Keratinocyte (primary cell): ENCODE measurements around the gene RAD23B. TPM values are rescaled to one million over a fixed set of nuclear protein-coding genes. Genes with fewer than 3 reads are reported as not detected.

Experiments
- DNase-seq: peaks from one replicate; pipeline ENCODE4 v3.0.0-alpha.2; 2011; ENCODE audit warnings: low read depth, missing footprints, low spot score
- FAIRE-seq: peaks from 2 replicates; lab custom pipeline; 2011; peaks lifted over from hg19 to GRCh38; lab: Jason Lieb, UNC
- H2AFZ ChIP-seq: 2 replicates; pipeline ENCODE4 v1.6.0; 2012; ENCODE audit warnings: low read length, control low read depth, inconsistent platforms; ENCODE audit not compliant: control insufficient read depth
- H3K27ac ChIP-seq: 2 replicates; pipeline ENCODE4 v1.5.1; 2011; ENCODE audit warnings: low read length; ENCODE audit not compliant: control insufficient read depth, insufficient read depth
- H3K27me3 ChIP-seq: 3 replicates; pipeline ENCODE4 v1.6.0; 2011; ENCODE audit warnings: low read length; ENCODE audit not compliant: control insufficient read depth, insufficient read depth; ENCODE audit errors: extremely low read depth
- H3K36me3 ChIP-seq, 2 experiments: 2 replicates in 1 of 2; 3 replicates in 1 of 2; pipeline ENCODE4 v1.5.1; 2011; ENCODE audit warnings: low read length in 2 of 2, mild to moderate bottlenecking in 1 of 2; ENCODE audit not compliant: control insufficient read depth in 2 of 2, insufficient read depth in 2 of 2; ENCODE audit errors: extremely low read depth in 1 of 2
- H3K4me1 ChIP-seq: 3 replicates; pipeline ENCODE4 v1.5.1; 2011; ENCODE audit warnings: low read length; ENCODE audit not compliant: control insufficient read depth, insufficient read depth; ENCODE audit errors: extremely low read depth
- H3K4me2 ChIP-seq: 3 replicates; pipeline ENCODE4 v1.6.0; 2011; ENCODE audit warnings: low read depth, low read length; ENCODE audit not compliant: control insufficient read depth, insufficient read depth; ENCODE audit errors: extremely low read depth
- H3K4me3 ChIP-seq, 3 experiments: fragments of 200-600 bp in 1 of 3; sonication (generic) in 1 of 3; 2 replicates in 2 of 3; 3 replicates in 1 of 3; pipeline ENCODE4 v1.5.1; 2011 to 2016; ENCODE audit warnings: low read length in 3 of 3, mild to moderate bottlenecking in 3 of 3, control low read depth in 2 of 3, inconsistent platforms in 1 of 3, low read depth in 1 of 3, mixed read lengths in 1 of 3, mixed run types in 1 of 3, moderate library complexity in 1 of 3; ENCODE audit not compliant: control insufficient read depth in 2 of 3, insufficient read depth in 2 of 3; ENCODE audit errors: extremely low read depth in 1 of 3
- H3K79me2 ChIP-seq: 2 replicates; pipeline ENCODE4 v1.6.0; 2012; ENCODE audit warnings: low read length; ENCODE audit not compliant: control insufficient read depth, insufficient read depth
- H3K9ac ChIP-seq: 3 replicates; pipeline ENCODE4 v1.6.0; 2011; ENCODE audit warnings: low read length; ENCODE audit not compliant: control insufficient read depth, insufficient read depth; ENCODE audit errors: extremely low read depth
- H3K9me1 ChIP-seq: 3 replicates; pipeline ENCODE4 v1.6.0; 2011; ENCODE audit warnings: low read length; ENCODE audit not compliant: control insufficient read depth, insufficient read depth; ENCODE audit errors: extremely low read depth
- H3K9me3 ChIP-seq: 2 replicates; pipeline ENCODE4 v1.5.1; 2012; ENCODE audit warnings: low read depth, low read length; ENCODE audit not compliant: control insufficient read depth
- H4K20me1 ChIP-seq: 3 replicates; pipeline ENCODE4 v1.6.0; 2011; ENCODE audit warnings: low read length; ENCODE audit not compliant: control insufficient read depth, insufficient read depth; ENCODE audit errors: extremely low read depth
- CTCF ChIP-seq, 3 experiments: IDR thresholded peaks in 1 of 3; conservative IDR thresholded peaks in 1 of 3; optimal IDR thresholded peaks in 1 of 3; 2 replicates in 2 of 3; 3 replicates in 1 of 3; pipeline versions ENCODE3 to v1.5.1; 2011; ENCODE audit warnings: low read length in 3 of 3, mild to moderate bottlenecking in 3 of 3, moderate library complexity in 2 of 3, control low read depth in 1 of 3, inconsistent platforms in 1 of 3; ENCODE audit not compliant: insufficient read depth in 2 of 3; ENCODE audit errors: extremely low read depth in 1 of 3
- EZH2 ChIP-seq: IDR thresholded peaks from one replicate; pipeline ENCODE4 v1.6.1; 2012; ENCODE audit warnings: inconsistent platforms, mild to moderate bottlenecking, low read length, moderate library complexity
- dilution Hi-C: fragments of 300-500 bp; cut with MboI; formaldehyde crosslinking; loops from one replicate; pipeline ENCODE4 v1.7.0; 2020; ENCODE audit warnings: low sequenced_read_pairs; ENCODE audit not compliant: extremely low pct_ligation_motif_present
- polyA plus RNA-seq, 5 experiments: library from polyadenylated mRNA; depleted of rRNA in 3 of 5; stranded (reverse) in 3 of 5; stranded (forward) in 1 of 5; unstranded in 1 of 5; fragments of >200 nt; gene quantifications; 1 replicate in 1 of 5; 2 replicates in 3 of 5; 3 replicates in 1 of 5; pipeline versions ENCODE4 v1.2.1 to v1.2.3, GENCODE V29; 2011 to 2012; ENCODE audit warnings: missing spikeins in 2 of 5, low read depth in 1 of 5, low replicate concordance in 1 of 5

RAD23B gene
- polyA plus RNA-seq, 1 donor (not counting 4 experiments of a cell fraction or from before 2014, with no cell fraction given) = 168 TPM

GRCh38 chr9:107237873-107238272 is 45.2 kb upstream of the RAD23B start:
- dilution Hi-C loops = no loop called here
- no peak overlapping the region for H3K9ac ChIP-seq
- DNase-seq = no peak
- H3K4me1 ChIP-seq = peaks cover 6% of the 10 kb centered on the region
- no peaks in the 10 kb centered on the region for H3K36me3 ChIP-seq
- no peak for FAIRE-seq
- no peak overlapping the region for H3K4me2 ChIP-seq
- H3K9me3 ChIP-seq = no peaks in the 10 kb centered on the region
- H3K4me3 ChIP-seq = no peak overlapping the region
- TF ChIP-seq CTCF (optimal IDR thresholded peaks at IDR 0.05 in 1 of 3, IDR thresholded peaks at IDR 0.05 in 1 of 3, conservative IDR thresholded peaks at IDR 0.05 in 1 of 3; ENCODE audit: extremely low read depth in 1 of 3, insufficient read depth in 2 of 3, low read length in 3 of 3) (no peak), EZH2 (no peak)
- no peaks in the 10 kb centered on the region for H3K79me2 ChIP-seq
- no peak overlapping the region for H3K27ac ChIP-seq
- H3K27me3 ChIP-seq = no peaks in the 10 kb centered on the region
- H2AFZ ChIP-seq = no peak overlapping the region
- no peaks in the 10 kb centered on the region for H4K20me1 ChIP-seq
- no peaks in the 10 kb centered on the region for H3K9me1 ChIP-seq

GRCh38 chr9:107239474-107239873 is 43.6 kb upstream of the RAD23B start:
- no peak overlapping the region for H2AFZ ChIP-seq
- H3K27me3 ChIP-seq = no peaks in the 10 kb centered on the region
- FAIRE-seq (peak; percentile 80), DNase-seq (no peak)
- H3K4me2 ChIP-seq = no peak overlapping the region
- no peak overlapping the region for H3K27ac ChIP-seq
- no peak overlapping the region for H3K9ac ChIP-seq
- H3K9me1 ChIP-seq = no peaks in the 10 kb centered on the region
- dilution Hi-C loops = no loop called here
- H3K36me3 ChIP-seq = no peaks in the 10 kb centered on the region
- TF ChIP-seq EZH2 (no peak), CTCF (optimal IDR thresholded peaks at IDR 0.05 in 1 of 3, IDR thresholded peaks at IDR 0.05 in 1 of 3, conservative IDR thresholded peaks at IDR 0.05 in 1 of 3; ENCODE audit: extremely low read depth in 1 of 3, insufficient read depth in 2 of 3, low read length in 3 of 3) (peak; percentile 38 to 53 (median 44))
- H3K9me3 ChIP-seq = no peaks in the 10 kb centered on the region
- no peak overlapping the region for H3K4me3 ChIP-seq
- H3K79me2 ChIP-seq = no peaks in the 10 kb centered on the region
- peaks cover 22% of the 10 kb centered on the region for H3K4me1 ChIP-seq
- no peaks in the 10 kb centered on the region for H4K20me1 ChIP-seq
